ENCODE measurements around the gene DMAC2L.

- TF ChIP-seq NRF1 (IDR thresholded peaks at IDR 0.05; ENCODE audit: low read depth, low read length) = no peak
- no peak for TF ChIP-seq POLR2AphosphoS5 (IDR thresholded peaks at IDR 0.05; ENCODE audit: low read depth, low read length)
- TF ChIP-seq CTCF (IDR thresholded peaks at IDR 0.05) = no peak
- TF ChIP-seq USF2 (IDR thresholded peaks at IDR 0.05; ENCODE audit: borderline replicate concordance, low read depth, low read length) = no peak
- TF ChIP-seq EP300 (IDR thresholded peaks at IDR 0.05; ENCODE audit: borderline replicate concordance in 1 of 2, low read depth in 1 of 2, low read length in 1 of 2) = no peak
- no peak for TF ChIP-seq RXRA (IDR thresholded peaks at IDR 0.05; ENCODE audit: borderline replicate concordance, low read depth)
- TF ChIP-seq CHD2 (IDR thresholded peaks at IDR 0.05; ENCODE audit: low read length, partially characterized antibody) = no peak
- no peak for TF ChIP-seq TAF1 (IDR thresholded peaks at IDR 0.05; ENCODE audit: borderline replicate concordance, low read depth, low read length)
- no peak for TF ChIP-seq JUND (IDR thresholded peaks at IDR 0.05)
- no peak for TF ChIP-seq MXI1 (IDR thresholded peaks at IDR 0.05; ENCODE audit: low read depth, low read length)
These were observed 39.6 kb upstream of the DMAC2L start for GRCh38 chr14:50272498-50272897.

All from SK-N-SH (cell line).